Stimulated activated CD4-positive, alpha-beta T cell treated with anti-CD3 and anti-CD28 coated beads, TNF-alpha, amount 100 ng/mL, for 24 hours (primary cell): ENCODE results near the gene LBX2.

Experiments
- DNase-seq, 3 experiments: peaks; one replicate each; pipeline ENCODE4 v3.0.0-alpha.2; 2020; ENCODE audit warnings: low read depth in 3 of 3

The LBX2 gene, protein sequence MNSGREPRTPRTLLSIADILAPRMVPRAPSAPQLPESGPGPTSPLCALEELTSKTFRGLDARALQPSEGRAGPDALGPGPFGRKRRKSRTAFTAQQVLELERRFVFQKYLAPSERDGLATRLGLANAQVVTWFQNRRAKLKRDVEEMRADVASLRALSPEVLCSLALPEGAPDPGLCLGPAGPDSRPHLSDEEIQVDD

GRCh38 chr2:74499267-74499939 lies at the start of gene LBX2:
Gene LBX2, minus strand, starts transcription at chr2:74499603. Its CDS starts 66 bp downstream, at chr2:74499537.
- DNase-seq, result peak in 1 of 3 experiments; percentile 54

DNA sequence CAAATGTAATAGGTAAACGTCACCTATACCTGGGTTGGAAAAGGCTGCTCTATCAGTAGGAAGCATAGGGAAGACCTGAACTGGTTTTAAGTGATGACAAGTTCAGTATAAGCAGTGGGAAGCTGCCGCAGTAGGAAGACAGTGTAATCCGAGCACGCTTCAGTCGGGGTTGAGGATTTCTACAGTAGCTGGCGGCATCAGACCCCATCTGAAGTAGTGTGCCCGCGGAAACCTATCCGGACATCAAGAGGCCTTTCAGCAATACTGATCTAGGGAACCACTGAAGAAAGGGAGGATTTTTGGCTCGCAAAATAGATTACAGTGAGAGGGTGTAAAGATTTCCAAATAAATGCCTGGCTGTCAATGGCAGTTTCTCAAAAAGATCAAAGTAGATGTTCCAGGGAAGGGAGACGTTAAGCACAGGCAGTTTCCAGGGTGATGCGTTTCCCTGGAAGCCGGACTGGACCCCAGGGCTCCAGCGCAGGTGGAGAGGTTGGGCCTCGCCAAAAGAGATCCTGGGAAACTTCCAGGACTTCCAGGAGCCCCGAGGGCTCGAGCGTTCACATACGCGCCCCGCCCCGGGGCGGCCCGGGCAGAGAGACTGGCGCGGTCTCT lies 49.0 kb upstream of the LBX2 start:
- DNase-seq, result no peak

GRCh38 chr2:74546004-74546403 lies 46.6 kb upstream of the LBX2 start:
- no peak for DNase-seq

DNA sequence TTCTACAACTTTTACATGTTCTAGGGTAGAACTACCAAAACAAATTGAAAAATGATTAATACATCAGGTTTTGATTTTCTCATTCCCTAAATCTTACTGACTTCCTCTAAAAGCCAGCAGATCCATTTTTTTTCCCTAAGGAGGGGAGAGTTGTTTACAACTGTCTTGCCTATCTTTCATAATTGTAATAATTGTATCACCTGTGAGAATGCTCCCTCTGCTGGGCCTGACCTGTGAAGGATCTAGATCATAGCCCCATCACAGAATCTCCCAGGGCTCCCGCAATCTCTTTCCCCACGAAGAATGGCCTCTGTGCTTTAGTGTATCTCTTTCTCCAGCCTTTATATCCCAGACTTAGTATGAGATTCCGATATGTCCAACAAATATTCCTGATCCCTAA lies 45.2 kb upstream of the LBX2 start:
- no peak for DNase-seq

- DNase-seq, result no peak
Observed at GRCh38 chr2:74542978-74543377, 43.6 kb upstream of the LBX2 start.

DNA sequence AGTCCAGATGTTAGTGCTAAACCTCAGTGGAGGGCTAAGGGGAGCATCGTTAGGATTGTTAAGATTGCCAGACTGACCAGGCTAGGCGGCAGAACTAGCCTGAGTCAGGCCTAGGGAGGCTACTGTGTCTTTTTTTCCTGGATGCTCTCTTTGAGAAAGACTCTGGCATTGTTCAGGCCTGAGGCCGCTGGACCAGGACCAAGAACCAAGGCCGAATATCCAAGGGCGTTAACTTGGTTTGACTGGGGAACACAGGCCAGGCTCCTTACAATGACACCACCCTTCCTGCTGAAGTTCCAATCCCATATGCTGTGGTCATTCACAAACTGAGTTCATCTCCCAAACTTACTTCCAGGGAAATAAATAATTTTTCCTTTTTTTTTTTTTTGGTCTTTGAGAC lies 40.9 kb upstream of the LBX2 start:
- no peak for DNase-seq

- no peak for DNase-seq
Observed at GRCh38 chr2:74538881-74539339, 39.5 kb upstream of the LBX2 start.

DNA sequence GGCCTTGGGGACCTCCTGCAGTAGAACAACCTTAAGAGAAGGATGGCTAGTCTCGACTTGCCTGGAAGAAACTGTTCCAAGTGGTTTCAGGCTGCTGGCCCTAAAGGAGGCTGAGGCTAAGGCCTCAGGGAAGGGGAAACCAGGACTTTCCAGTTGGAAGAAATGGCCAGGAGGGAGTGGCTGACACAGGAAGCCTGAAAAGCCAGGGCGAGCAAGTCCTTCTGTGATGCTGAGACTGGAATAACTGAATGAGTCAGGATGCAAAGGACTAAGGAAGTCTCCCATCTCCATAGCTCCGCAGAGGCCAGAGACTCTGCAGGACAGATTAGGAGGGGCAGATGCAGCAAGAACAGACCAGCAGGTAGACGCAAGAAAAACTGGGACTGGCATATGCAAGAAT lies 37.7 kb upstream of the LBX2 start:
- DNase-seq, result no peak

DNA sequence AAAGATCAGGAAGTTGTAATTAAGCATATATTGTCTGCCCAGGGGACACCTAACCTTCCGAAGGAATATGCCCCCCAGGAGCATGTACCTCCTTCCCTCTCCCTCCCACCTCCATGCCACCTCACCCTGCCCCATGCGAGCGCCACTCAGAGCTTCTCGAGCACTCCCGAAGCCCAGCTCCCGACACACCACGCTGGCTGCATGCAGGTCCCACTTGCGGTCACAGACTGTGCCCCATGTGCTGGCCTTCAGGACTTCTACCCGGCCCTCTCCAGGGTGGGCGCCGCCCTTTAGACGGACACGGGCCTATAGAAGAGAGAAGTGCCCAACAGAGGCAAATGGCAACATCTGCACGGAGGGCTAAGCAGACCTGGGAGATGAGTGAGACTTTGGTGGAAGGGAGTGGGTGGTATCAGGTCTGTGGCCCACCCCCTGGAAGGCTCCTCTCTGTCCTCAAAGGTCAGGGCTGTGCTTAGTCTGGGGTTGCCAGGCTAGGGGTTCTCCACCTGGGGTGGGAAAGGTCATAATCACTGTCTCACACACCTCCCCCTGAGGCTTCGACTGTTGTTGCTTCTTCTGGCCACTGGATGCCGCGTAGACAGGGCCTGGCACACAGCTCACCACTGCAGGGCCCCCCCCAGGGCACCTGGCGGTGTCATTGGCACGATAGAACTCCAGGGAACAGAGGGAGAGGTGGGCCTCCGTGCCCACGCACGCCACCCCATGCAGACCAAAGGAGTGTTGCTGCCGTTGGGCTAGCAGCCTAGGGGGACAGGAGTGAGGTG lies 37.0 kb upstream of the LBX2 start:
- DNase-seq, result no peak

DNA sequence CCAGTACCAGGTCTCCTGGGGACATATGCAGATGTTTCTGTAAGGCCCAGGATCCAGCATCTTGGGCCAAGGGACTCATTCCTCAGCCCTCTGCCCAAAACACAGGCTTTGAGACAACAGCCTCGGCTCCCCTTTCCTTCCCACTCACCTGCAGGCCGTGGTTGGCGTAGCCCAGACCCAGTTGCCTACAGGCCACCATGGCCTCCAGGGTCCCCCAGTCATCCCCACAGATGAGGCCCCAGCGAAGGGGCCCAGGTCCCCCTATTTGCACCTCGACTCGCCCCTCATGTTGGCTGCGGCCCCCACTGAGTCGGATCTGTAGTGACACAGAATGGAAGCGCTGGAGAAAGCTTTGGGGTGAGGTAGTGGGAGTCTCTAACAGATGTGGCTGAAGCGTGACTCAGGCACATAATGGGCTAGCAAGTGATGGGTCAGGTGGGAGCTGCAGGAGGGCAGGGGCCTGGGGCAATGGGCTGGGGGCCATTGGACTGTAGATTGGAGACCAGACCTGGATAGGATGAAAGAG lies 36.1 kb upstream of the LBX2 start:
- DNase-seq, result no peak

GRCh38 chr2:74534411-74534810 lies 35.0 kb upstream of the LBX2 start:
- no peak for DNase-seq

DNA sequence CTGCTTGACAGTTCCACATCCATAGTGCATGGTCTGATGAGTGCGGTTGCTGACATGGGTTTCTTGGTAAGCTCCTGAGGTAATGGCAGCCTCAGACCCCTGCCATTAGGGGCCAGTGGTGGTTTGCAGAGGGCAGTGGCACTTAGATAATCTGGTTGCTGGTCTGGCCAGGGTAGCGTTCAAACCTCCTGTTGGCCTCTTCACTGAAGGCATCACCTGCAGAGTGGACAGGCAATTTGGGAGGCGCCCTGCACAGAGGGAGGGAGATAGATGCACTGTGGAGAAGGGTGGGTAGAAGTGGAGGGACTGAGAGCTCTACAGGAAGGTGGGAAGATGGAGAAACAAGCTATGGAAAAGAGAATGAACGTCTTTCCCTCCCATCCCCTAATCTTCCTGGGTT lies 34.1 kb upstream of the LBX2 start:
- no peak for DNase-seq

GRCh38 chr2:74532222-74532621 lies 32.8 kb upstream of the LBX2 start:
- no peak for DNase-seq

- DNase-seq, result no peak
Observed at GRCh38 chr2:74531666-74532065, 32.3 kb upstream of the LBX2 start.

DNA sequence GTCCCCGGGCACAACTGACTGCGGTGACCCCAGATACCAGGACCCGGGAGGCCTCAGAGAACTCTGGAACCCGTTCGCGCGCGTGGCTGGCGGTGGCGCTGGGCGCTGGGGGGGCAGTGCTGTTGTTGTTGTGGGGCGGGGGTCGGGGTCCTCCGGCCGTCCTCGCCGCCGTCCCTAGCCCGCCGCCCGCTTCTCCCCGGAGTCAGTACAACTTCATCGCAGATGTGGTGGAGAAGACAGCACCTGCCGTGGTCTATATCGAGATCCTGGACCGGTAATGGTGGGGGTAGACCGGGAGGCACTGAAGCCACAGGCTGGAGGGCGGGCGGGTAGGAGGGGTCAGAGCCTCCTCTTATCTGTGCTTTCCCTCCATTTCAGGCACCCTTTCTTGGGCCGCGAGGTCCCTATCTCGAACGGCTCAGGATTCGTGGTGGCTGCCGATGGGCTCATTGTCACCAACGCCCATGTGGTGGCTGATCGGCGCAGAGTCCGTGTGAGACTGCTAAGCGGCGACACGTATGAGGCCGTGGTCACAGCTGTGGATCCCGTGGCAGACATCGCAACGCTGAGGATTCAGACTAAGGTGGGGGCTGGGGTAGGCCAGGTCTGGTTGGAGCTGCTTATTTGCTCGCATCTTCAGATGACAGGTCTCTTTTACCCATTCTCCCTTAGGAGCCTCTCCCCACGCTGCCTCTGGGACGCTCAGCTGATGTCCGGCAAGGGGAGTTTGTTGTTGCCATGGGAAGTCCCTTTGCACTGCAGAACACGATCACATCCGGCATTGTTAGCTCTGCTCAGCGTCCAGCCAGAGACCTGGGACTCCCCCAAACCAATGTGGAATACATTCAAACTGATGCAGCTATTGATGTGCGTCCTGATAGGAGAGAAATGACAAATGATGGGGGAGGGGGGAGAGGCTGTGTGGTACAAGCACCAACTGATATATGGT lies 31.1 kb upstream of the LBX2 start:
- peak in 1 of 3 experiments; percentile 46 for DNase-seq

DNA sequence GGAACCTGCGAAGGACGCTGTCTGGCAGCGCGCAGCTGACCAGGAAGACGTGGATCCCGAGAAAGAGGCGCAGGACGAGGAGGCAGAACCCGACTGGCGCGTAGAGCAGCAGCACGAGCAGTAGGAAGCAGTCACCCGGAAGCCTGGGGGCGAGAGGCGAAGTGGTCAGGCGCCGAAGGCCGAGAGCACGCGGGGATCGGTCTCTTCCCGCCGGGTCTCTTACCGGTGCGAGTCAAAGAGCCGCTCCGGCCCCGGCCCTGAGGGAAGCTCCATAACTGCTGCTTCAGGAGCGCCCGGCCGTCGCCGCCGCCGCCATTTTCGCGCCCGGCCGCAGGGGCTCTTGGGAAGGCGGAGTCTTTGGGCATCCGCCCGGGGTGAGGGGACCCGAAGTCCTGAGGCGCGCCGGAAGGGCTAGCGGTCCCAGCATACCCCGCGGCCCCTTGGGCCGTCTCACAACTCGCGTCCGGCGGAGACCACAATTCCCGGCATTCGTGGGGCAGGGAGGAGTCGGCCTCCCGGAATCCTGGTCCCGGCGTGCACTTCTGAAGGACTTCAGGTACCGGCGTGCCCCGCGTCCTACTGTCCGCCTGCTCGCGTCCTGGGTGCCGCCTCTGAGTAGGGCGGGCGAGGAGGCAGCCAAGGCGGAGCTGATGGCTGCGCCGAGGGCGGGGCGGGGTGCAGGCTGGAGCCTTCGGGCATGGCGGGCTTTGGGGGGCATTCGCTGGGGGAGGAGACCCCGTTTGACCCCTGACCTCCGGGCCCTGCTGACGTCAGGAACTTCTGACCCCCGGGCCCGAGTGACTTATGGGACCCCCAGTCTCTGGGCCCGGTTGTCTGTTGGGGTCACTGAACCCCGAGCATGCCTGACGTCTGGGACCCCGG lies 30.2 kb upstream of the LBX2 start, which contains the start of the genes AUP1 and HTRA2:
Gene AUP1 (minus strand): TSS at position 350 of the 882 bp plus-strand sequence. CDS start 77 bp downstream, at position 273.
Gene HTRA2 (plus strand): TSS at position 577 of the 882 bp plus-strand sequence. CDS start 74 bp downstream, at position 651.
- DNase-seq, result peak; percentile 84 to 96 (median 87)

DNA sequence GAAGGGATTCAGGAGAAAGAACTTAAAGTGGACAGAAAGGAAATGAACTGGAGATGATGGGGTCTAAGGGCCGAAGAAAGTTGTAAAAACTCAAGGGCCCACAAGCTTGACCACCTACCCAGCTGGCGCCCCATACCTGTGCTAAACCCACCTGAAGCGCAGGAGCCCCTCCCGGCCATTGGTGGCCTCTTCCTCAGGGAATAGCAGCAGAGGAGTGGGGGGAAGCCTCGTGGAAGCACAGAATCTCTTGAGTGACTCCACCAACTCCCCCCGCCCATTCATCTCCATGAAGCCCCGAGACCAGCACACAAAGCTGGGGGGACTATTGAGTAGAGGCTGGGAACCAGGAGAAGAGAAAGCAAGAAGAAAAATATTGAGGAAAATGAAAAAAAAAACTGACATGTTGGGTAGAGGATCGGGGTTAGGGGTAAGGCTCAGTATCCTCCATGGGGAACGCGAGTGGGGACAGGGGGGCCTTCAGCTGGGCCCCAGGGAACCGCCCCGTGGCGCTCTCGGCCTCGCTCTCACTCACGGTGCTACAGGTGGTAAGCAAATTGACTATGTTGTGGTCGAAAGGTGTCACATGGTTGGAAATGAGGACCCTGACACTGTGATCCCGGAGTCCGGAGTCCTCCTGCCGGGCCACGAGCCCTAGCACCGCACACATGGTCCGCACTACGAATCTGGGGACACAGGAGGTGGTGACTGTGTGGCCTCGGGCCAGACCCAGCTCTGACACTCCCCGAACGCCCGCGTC lies 29.4 kb upstream of the LBX2 start:
- DNase-seq, result no peak

- no peak for DNase-seq
Observed at GRCh38 chr2:74527741-74528140, 28.3 kb upstream of the LBX2 start.
